Measurements from ENCODE around the gene LRRFIP1.

Gene LRRFIP1

DNA sequence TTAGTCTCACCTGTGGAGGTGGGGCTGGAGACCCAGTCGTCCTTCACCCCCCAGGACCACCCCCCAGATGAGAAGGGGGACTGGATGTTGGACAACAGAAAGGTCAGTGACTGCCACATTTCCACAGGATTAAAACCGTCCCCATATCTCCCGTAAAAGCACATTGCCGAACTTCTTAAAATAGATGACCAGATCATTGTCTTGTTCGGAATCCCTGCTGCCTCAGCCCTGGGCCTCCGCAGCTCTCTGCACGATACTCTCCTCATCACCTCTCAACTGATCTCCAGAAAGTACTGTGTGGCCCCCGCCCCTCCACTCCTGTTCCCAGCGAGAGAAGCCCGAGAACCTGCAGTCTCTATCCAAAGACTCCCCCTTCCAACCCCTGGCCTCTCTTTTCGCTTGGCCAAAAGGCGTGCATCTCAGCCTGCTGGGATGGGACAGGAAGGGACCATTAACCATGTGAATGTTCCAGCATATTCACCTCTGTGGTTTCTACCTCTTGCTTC, 13.2 kb downstream of the LRRFIP1 start:
- DNase-seq, result no peak

GRCh38 chr2:237642038-237642734, 14.8 kb downstream of the LRRFIP1 start:
- no peak for DNase-seq

DNA sequence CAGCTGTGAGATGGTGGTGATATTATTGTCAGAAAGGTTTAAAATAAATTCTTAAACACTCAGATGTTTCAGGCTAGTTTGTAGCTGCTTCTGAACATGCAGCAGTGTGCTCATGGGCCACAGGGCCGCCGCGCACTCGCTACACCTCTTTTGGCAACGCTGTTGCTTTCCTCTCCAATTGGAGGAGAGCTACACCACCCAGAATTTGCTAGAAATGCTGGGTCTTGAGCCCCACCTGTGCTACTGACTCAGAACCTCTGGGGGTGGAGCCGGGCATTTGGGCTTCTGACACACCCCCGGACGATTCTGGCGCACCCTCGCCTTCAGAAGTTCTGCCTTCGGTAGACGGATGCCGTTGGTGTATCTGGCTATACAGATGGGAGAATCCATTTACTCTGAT, 15.7 kb downstream of the LRRFIP1 start:
- DNase-seq, result no peak

GRCh38 chr2:237643582-237644380, 16.4 kb downstream of the LRRFIP1 start:
- no peak for DNase-seq

DNA sequence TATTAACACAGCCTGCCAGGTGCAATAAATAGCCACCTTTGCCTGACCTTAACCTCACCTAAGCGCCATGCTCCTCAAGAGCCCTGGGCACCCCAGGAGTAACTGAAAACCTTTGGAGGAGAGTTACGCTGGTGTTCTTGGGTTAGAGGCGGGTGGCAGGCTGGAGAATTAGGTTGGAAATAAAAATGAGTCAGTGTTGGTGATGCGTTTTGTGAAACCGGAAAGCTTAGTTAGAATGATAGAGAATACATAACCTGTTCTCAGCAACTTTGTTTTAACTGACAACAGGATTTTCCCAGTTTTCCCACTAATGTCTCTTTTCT, 17.0 kb downstream of the LRRFIP1 start:
- DNase-seq, result no peak

DNA sequence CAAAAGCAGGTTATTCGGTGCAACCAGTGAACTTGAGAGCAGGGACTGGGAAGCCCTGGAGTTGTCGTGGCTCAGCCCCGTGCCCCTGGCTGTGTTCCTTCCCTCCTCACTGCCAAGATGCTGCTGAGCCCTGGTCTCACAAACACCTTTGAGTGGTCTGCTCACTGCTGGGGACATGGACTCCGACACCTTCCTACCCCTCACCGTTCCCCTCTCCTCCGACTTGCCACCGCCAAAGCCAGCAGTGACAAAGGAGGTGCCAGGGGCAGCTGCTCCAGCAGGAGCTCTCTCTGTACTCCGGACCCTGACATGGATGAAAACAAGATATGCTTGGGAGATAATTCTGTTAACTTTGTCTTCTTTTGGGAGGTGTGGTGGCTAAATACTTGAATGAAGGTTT, 17.9 kb downstream of the LRRFIP1 start:
- no peak for DNase-seq

DNA sequence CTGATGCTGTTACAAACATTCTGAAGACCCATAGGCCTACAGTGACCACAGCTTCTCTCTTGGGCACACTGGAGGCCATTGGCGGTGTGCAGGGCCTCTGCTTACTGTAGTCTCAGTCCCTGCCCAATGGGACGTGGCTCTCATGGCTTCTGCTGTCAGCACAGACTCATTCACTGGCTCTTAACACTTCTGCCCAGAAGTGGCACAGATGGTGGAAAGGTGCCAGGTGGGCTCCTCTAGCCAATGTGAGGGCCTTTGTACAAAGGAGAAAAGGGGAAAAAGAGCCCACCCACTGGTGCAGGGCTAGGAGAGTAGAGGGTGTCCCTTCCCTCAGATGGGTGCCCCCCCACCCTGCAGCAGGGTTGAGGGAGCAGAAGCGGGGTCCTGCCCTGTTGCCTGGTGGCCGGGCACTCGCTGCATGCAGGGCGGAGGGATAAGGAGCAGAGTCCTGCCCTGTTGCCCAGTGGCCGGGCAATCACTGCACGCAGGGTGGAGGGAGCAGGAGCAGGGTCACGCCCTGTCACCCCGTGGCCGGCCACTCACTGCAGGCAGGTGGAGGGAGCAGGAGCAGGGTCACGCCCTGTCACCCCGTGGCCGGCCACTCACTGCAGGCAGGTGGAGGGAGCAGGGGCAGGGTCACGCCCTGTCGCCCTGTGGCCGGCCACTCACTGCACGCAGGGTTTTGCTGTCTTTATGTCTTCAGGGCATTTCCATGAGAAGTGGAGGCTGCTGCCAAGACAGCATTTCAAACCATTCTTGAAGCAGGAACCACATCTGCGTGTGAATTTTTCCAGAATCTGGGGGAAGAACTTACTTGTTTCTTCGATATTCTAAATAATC, 20.0 kb downstream of the LRRFIP1 start:
- DNase-seq, result no peak

DNA sequence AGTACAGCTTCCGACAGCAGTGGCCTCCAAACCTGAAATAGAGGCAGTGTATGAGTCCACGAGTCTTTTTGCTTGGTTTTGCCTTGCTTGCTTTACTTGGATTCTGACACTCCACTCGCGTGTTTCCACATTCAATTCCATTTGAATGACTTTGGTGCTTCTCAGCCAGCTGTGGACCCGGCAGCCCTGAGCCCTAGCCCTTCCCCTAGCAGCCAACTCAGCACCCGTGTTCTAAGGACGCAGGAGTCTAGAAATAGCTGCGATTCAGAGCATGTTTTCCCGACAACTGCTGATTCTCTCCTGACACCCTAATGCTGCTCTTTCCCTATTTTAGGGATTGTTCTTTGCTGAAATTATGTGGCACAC, 20.6 kb downstream of the LRRFIP1 start:
- no peak for DNase-seq

DNA sequence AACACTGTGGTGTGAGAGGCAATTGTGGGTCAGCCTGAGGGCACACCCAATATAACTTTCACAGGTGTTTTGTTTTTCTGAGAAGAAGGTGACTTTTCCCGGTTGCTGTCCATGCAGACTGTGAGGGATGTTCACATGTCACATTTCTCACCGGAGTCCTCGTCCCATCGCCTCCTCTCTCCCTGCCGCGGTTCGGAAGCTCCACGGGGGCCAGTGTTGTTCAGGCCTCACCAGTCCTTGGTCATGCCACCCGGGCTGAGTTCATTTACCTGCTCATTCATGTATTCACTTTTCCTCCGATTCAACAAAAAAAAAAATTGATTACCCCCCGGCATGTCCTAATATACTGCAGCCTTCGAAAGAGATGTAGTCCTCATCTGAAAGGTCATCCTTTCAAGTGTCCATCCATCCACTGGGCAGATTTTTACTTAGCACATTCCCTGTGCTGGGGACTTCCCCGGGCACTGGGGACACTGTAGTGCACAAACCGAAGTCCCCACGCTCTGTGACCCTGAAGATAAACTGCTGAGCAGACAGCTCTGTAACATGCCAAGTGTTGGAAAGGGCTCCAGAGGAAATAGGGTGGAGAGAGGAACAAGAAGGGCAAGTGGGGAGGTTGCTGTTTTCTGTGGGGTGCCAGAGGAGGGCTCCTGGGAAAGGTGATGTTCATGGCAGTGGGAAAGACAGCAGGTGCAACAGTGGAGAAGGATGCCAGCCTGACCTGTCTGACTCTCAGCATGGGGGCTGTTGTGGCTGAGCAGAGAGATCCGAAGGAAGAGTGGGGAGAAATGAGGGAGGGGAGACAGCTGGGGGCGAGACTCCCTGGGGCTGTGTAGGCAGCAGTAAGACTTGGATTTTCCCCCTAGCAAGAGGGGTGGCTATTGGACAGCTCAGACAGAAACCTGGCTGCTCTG, 22.4 kb downstream of the LRRFIP1 start:
- DNase-seq, result no peak

GRCh38 chr2:237650455-237650850, 23.1 kb downstream of the LRRFIP1 start:
- no peak for DNase-seq

- DNase-seq, result no peak
These were observed 24.4 kb downstream of the LRRFIP1 start for GRCh38 chr2:237651761-237652160.

GRCh38 chr2:237652181-237652580, 24.8 kb downstream of the LRRFIP1 start:
- DNase-seq, result no peak

GRCh38 chr2:237652854-237653253, 25.5 kb downstream of the LRRFIP1 start:
- DNase-seq, result no peak

GRCh38 chr2:237653776-237654558, 26.6 kb downstream of the LRRFIP1 start:
- DNase-seq, result no peak

- no peak for DNase-seq
These were observed 29.7 kb downstream of the LRRFIP1 start for GRCh38 chr2:237657063-237657462.

DNA sequence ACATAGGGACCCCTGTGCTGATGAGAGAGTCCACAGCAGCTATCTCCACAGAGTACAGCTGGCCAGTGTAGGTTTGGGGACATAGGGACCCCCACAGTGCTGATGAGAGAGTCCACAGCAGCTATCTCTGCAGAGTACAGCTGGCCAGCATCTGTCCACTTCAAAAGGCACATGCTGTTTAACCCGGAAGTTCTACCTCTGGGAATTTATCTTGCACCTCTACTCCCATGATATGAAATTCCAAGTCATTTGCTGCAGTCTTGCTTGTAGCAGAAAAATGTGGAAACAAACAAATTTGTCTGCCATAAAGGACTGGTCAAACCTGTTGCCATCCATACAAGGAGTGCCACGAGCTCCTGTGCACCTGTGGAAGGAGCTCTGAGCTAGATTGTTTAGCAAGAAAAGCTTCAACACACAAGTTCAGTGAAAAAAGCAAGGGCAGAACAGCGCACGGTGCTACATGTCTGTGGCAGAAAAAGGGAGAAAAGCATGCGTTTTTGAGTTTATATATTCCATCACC, 33.1 kb downstream of the LRRFIP1 start:
- DNase-seq, result no peak

GRCh38 chr2:237661270-237661669, 33.9 kb downstream of the LRRFIP1 start:
- no peak for DNase-seq

- no peak for DNase-seq
These were observed 34.5 kb downstream of the LRRFIP1 start for GRCh38 chr2:237661799-237662328.

DNA sequence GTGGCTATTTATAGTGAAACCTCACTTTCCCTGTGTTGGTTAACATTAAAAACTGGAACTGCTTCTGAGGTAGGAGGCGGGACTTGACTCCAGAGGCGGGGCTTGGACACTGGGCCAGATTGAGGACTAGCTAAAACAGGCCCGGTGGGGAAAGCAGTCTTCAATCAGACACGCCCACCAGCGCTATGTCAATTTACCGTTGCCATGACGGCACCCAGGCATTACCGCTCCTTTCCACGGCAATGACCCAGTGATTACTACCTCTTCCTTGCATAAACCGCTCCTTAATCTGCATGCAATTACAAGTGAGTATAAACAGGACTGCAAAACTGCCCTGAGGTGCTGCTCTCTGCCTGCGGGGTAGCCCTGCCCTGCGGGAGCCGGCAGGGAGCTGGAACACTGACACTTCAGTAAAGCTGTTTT, 35.3 kb downstream of the LRRFIP1 start:
- DNase-seq, result peak; percentile 88

DNA sequence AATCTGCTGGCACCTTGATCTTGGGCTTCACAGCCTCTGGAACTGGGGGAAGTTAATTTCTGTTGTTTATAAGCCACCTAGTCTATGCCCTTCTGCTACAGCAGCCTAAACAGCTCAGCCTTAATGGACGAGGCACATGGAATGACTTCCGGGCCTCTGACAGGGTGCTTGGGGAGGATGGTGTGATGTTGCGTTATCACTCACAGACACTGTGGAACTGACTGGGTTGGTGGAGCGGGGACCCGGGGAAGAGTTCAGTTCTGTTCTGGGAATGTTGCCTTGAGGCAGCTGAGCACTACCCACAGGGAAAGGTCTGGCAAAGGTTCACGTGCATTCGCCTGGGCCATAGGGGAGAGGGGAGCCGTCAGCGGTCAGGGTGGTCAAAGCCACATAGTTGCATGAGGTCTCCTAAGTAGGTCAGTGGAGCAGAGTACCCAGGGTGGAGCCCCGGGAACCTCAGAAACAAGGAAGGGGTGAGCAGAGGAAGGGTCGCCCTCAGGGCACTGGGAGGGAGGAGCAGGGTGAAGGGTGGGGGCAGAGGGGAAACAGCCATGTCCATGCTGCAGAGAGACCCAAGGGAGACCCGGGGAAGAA, 36.2 kb downstream of the LRRFIP1 start:
- DNase-seq, result no peak

DNA sequence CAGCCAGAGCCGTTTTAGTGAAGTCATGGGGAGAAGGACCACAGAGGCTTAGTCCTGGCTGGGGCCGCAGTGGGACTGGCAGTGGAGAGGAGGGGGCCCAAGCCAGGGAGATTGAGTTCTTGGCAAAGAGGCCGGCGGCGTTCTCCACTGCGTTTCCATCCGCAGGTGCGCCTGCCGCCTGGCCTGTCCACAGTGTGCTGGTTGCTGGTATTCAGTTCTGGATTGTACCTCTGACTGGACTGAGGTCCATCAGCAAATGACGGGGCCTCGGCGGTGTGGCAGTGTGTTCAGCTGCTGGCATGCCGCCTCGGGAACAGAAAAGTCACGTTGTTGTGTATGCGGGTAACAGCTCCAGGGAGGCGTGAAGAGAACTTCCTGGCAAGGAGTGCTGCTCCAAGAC, 36.8 kb downstream of the LRRFIP1 start:
- DNase-seq, result no peak
